ENCODE results near the gene TMIE.
"Not testable (repeated sequence)": the region's sequence is repeated elsewhere in the genome, so short reads cannot be mapped to it uniquely, and the experiment has no call there.

Gene TMIE

GRCh38 chr3:46729038-46729437 lies 27.8 kb downstream of the TMIE start:
- no peak for DNase-seq

DNA sequence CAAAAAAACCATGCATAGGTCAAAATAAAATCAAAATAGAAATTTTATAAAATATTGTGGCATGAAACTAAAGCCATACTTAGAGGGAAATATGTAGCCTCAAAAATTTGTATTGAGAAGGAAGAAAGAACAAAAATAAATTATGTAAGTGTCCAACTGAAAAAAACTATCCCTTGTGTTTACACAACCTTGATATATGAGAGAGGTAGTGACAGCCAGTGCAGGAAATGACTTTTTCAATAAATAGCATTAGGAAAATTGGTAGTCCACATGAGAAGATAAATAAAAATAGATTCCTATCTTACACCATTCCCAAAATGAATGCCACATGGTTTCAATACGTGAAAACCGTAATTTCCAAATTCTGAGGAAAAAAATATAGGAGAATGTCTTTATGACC lies 29.6 kb downstream of the TMIE start:
- DNase-seq: no peak

DNA sequence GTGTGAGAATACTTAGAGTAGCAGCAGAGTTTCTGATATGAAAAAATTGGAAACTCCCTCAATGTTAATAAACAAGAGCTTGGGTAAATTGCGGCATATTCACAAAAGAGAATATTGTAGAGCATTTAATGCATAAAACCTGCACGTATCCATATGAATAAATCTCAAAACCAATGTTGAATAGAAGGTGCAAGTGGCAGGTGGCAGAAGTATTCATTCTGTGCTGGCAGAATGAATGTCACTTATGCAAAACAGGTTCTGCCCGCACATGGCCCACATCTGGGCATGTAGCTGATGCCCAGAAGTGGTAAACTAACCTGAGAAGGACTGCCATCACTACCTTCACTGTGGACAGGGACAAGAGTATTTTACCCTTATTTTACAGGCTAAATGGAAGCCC lies 30.6 kb downstream of the TMIE start:
- no peak for DNase-seq

GRCh38 chr3:46733026-46733800 lies 32.0 kb downstream of the TMIE start:
- no peak for DNase-seq

DNA sequence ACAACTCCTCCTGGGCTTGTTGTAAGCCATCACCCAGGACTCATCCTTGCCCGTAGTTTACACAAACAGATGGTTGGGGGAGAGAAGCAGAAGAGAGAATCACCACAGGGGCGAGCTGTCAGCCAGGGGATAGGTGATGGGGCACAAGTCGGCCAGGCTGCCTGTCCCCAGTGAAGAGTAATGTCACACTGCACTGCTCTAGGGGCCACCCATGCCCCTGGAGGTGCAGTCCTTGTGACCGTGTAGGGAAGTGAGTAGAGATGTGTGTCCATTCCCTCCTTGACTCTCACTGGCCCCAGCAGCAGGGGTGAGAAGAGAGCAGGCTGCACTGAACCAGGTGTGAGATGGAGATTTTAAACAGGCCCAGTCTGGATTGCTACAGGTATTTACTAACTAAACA lies 33.6 kb downstream of the TMIE start:
- no peak for DNase-seq

DNA sequence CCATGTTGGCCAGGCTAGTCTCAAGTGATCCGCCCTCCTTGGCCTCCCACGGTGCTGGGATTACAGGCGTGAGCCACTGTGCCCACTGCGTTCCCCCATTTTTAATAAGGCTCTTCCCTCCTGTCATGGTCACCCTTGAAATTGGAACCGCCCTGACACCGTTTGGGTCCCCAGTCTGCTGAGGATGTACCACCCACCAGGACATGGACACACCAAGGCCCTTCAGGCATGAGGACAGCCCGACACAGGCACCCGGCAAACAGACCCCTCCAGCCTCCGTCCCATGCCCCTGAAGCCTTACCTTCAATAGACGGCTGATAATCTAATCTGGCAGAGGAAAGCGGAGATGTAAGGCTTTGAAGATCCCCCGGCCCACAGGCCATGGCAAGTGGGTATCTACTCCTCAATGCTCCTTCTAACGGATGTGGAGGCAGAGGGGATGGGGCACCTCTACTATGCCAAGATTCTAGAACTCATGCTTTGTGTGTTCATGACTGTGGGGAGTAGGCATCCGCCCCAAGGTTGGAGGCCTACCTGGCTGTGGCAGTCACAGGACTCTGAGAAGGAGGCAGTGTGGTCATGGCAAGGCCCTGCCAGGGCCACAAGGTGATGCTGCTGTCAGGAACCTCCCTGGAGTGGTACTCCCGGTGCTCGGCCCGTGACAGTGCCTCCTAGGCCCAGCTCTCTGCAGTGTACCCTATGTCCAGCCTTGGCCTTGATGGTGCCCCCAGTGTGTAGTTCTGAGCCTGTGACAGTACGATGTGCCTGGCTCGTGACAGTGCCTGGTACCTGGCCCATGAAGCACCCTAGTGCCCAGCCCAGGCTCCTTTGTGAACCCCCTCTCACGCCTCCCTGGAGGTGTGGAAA lies 35.0 kb downstream of the TMIE start:
- no peak for DNase-seq

- no peak for DNase-seq
Observed at GRCh38 chr3:46737329-46737731, 36.1 kb downstream of the TMIE start.

DNA sequence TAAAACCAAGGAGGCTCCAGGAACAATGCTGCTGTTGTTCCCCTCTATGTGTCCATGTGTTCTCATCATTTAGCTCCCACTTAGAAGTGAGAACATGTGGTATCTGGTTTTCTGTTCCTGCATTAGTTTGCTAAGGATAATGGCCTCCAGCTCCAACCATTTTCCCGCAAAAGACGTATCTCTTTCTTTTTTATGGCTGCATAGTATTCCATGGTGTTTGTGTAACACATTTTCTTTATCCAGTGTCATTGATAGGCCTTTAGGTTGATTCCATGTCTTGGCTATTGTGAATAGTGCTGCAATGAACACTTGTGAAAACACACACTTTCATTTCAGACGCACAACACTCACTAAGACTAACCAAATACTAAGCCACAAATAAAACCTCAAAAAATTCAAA lies 38.4 kb downstream of the TMIE start:
- DNase-seq: not testable (repeated sequence)

DNA sequence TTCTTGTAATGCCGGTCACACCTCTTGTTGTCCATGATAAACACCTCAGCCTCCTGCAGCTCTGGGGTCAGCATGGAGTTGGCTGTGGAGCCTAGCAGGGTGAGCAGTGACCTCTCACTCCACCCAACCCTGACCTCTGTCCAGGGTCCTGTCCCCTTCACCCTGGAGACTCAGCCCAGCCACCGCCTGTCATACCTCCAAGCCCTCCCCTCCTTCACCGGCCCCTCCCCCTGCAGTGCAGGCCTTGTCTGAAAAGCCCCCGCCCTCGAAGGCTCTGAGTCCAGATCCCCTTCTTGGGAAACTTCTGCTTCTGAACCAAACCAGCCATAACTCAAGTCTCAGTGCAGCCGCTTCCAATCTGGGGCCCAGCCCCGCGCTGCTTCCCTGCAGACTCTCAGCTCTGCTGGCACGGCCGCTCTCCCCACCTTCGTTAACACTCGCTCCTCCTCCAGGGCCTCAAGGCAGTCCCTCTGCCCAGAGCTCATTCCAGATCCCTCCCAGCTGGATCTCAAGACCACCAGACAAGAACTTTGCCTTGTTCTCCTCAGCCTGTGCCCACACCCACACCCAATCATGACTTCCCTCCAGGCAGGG lies 41.9 kb downstream of the TMIE start:
- DNase-seq: no peak

DNA sequence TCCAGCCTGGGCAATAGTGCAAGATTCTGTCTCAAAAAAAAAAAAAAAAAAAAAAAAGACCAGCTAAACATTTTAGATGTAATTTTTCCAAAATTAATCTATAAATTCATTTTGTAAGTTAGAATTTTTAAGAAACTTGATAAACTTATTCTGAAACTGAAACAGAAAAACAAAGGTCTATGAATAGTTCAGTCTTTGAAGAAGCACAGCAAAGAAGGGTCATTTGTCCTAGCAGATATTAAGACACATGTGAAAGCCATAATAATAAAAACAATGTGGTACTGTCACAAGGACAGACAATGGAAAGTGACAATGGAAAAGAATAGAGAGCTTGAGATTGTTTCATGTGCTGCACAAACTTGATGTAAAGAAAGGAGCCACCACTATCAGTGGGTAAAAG lies 45.5 kb downstream of the TMIE start:
- no peak for DNase-seq

DNA sequence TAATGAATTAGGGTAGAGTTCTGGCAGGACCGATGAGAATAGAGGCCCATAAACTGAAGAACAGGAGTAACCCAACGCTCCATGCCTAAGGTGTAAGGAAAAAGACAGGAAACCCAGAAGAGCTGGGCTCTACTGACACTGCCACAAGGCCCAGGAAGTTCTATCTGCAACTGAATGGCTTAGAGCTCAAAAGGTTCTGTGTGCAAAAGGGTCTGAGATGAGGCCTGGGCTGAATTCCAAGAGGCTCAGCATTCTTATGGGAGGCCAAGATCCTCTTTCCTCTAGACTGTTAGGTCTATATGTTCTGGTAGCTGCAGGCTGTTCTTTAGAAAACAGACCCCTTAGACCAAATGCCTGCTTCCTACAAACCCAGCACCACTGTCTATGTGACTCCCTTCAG lies 47.0 kb downstream of the TMIE start:
- no peak for DNase-seq

DNA sequence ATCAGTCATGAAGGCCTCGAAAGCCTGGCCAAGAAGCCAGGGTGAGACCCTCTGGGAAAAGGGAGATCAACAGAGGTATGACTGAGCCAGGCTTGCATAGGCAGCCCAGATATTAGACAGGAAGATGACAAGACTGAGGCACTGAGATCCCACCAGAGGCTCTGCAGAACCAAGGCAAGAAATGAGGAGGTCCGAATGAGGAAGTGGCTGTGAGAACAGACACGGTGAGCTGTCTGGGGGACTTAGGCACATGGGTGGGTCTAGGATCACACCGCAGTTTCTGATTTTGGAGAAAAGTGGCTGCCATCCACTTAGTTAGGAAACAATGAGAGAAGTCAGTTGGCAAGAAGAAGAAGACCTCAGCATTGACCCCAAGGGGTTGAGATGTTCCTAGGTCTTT lies 47.9 kb downstream of the TMIE start:
- DNase-seq: no peak

GRCh38 chr3:46750555-46751038 lies 49.4 kb downstream of the TMIE start:
- DNase-seq: no peak

DNA sequence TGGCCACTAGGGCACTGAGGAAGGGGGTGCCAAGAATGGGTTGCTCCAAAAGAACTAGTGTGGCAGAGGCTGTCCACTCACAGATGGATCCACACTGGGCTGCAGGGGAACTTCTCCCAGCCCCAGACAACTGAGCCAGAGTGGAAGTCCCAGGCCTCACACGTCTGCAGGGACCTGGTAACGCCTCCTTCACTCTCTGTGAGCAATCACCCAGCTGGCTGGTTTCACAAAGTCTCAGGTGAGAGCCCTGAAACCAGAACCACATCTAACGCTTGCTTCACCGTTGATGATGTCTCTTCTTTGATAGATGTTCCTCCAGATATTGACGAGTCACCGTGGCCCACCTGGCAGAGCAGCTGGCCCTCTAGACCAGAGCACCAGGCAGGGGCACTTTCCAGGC lies 51.9 kb downstream of the TMIE start:
- not testable (repeated sequence) for DNase-seq

DNA sequence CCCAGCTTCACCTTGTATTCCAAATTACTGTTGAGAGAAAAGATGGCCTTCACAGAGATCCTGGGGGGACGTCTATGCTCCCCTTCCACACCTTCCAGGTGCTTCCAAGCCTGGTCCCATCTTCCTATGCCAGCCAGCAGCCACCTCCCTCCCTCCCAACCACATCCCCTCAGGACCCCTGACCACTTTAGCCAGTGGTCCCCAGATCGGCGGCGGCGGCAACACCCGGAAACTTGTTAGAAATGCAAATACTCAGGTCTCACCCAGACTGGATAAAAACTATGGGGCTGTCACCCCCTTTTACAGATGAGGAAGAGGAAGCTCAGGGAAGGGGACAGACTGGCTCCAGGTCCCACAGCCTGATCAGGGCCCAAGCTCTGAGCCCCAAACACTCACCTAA lies 54.5 kb downstream of the TMIE start:
- DNase-seq: no peak

GRCh38 chr3:46756642-46757041 lies 55.5 kb downstream of the TMIE start:
- no peak for DNase-seq

- DNase-seq: no peak
Observed at GRCh38 chr3:46759239-46760167, 58.3 kb downstream of the TMIE start.
